ENCODE results near the gene HPX.

The HPX gene

DNA sequence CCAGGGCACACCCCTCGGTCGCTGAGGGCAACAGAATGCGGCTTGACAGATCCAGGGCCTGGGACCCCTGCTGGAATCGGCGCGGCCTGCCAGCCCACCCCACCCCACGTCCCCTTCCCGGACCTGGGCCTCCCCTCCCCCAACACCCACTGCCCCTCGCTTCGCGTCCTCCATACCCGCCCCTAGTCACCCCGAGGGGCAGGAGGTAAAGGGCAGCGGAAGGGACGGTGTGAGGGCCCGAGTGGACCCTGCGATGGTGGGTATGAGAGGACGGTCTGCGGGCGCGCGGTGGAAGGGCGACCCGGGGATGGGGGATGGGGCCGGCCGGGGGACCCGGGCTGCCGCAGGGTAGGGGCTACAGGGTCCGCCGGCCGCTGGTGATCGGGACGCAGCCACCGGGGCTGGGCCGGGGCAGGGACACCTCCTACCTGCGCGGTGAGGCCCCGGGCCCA lies 22.2 kb downstream of the HPX start:
- in situ Hi-C loops (cut with HindIII; ENCODE audit: low sequenced_read_pairs), result no loop called here

GRCh38 chr11:6417907-6418556 lies 22.8 kb downstream of the HPX start:
- in situ Hi-C loops (cut with HindIII; ENCODE audit: low sequenced_read_pairs), result no loop called here

DNA sequence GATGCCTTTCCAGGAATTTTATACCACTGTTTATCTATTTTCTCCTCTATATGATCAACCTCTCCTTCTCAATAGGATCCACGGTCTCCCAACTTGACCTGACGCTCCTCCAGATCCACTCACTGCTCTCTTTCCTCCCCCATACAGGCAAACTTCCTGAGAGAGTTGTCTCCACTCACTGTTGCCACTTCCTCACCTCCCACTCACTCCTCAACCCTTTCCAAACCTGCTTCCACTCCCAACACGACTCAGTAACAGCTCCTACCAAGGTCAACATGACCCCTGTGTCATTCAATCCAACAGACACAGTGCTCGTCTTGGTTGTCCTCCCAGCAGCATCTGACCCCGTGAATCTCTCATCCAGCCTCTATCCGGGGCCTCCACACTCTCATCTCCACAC lies 25.0 kb downstream of the HPX start:
- in situ Hi-C loops (cut with HindIII; ENCODE audit: low sequenced_read_pairs), result no loop called here

- in situ Hi-C loops (cut with HindIII; ENCODE audit: low sequenced_read_pairs), result no loop called here
Measured at GRCh38 chr11:6414874-6415328, 25.9 kb downstream of the HPX start.

- in situ Hi-C loops (cut with HindIII; ENCODE audit: low sequenced_read_pairs), result no loop called here
Measured at GRCh38 chr11:6413791-6414201, 27.0 kb downstream of the HPX start.

DNA sequence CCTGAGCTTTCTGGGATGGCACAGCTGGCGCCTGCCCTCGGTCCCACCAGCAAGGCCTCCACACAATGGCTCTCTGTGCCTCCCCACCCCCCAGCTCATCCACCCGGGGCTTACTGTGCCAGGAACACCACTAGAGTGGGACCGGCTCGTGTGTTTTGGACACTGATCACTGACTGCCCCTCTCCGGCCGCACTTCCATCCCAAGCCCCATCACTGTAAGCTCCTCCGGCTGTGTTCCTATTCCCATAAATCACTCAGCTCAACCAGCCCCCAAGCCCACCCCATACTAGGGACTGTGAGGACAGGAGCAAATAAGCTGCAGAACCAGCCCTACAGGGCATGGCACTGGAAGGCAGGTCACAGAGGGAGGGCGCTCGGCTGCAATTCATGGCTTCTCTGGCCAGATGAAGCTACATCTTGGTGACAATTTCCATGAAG lies 29.2 kb downstream of the HPX start:
- in situ Hi-C loops (cut with HindIII; ENCODE audit: low sequenced_read_pairs), result no loop called here

DNA sequence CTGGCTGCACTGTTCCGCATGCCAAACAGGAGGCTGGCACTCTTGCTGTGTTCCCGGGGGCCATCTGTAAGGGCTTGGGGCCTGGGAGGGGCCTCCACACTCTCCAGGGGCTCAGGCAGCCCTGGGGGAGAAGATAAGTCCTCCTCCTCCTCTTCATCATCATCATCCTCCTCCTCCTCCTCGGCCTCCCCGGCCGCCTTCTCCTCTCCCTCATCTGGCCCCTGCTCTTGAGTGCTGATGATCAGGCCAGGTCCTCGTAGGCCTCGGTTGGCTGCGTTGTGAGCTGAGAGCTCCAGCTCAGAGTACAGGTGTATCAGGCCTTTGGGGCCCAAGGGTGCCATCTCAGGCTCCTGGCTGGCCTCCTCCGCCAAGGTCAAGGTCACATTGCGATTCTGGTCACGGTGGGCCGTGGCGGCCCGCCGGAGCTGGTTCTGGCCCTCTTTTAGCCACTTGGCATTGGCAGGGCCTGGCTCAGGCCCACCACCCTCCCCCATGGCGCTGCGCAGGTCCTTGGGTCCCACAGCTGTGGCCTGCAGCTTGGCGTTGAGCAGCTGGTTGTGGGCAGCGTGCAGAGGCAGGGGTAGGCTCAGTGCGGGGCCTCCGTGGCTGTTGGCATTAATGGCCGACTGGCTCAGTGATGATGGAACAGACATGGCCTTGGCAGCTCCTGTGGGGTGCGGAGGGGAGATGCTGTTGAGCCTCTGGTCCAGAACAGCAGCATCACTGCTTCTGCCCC lies 29.9 kb downstream of the HPX start:
- in situ Hi-C loops (cut with HindIII; ENCODE audit: low sequenced_read_pairs), result no loop called here

GRCh38 chr11:6406370-6406769 lies 34.4 kb downstream of the HPX start:
- in situ Hi-C loops (cut with HindIII; ENCODE audit: low sequenced_read_pairs), result loop anchor here (10.0 kb wide), 1 partner anchor 208 kb away; the partner anchor contains the start of genes TAF10 and TPP1

- in situ Hi-C loops (cut with HindIII; ENCODE audit: low sequenced_read_pairs), result loop anchor here (10.0 kb wide), 1 partner anchor 209 kb away; the partner anchor contains the start of genes TAF10 and TPP1
Measured at GRCh38 chr11:6405846-6406245, 34.9 kb downstream of the HPX start.

GRCh38 chr11:6405052-6405667 lies 35.6 kb downstream of the HPX start:
- in situ Hi-C loops (cut with HindIII; ENCODE audit: low sequenced_read_pairs), result loop anchor here (10.0 kb wide), 1 partner anchor 210 kb away; the partner anchor contains the start of genes TAF10 and TPP1

- in situ Hi-C loops (cut with HindIII; ENCODE audit: low sequenced_read_pairs), result loop anchor here (10.0 kb wide), 1 partner anchor 210 kb away; the partner anchor contains the start of genes TAF10 and TPP1
Measured at GRCh38 chr11:6404342-6405051, 36.3 kb downstream of the HPX start.

DNA sequence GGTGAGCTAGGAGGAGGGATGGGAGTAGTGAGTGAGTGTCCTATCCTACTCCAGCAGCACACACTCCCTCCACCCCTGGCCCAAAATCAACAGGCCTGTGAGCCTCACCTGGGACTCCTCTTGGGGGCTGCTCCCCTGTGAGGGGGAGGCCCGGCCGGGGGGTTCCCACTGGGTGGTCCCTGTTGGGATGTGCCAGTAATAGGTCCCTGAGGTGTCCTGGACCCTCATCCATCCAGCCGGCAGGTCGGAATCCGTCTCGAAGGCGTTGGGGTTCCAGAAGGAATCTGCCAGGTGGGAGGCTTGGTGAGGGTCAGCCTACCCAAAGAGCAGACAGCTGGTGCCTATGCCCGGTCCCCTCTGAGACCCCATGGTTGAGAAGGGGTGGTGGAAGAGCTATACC lies 37.2 kb downstream of the HPX start:
- in situ Hi-C loops (cut with HindIII; ENCODE audit: low sequenced_read_pairs), result loop anchor here (10.0 kb wide), 1 partner anchor 211 kb away; the partner anchor contains the start of genes TAF10 and TPP1

GRCh38 chr11:6402561-6402981 lies 38.2 kb downstream of the HPX start:
- in situ Hi-C loops (cut with HindIII; ENCODE audit: low sequenced_read_pairs), result loop anchor here (10.0 kb wide), 1 partner anchor 212 kb away; the partner anchor contains the start of genes TAF10 and TPP1

DNA sequence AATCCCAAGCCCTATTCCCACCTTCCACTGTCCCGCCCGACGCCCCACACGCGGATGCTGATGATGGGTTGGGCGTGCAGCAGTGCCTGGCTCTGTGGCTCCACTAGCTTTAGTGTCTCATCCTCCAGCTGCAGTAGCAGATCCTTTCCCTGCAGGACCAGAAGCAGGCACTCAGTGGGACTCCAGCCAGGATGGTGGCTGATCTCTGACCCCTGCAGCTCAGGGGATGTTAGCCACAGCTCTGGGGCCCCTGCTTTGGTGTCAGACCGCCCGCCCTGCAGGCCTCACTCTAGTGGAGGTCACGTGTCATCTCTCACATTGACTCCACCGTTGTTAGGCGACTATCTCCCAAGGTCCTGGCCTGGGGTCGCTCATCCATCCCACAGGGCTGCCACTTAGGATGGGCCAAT lies 38.7 kb downstream of the HPX start:
- in situ Hi-C loops (cut with HindIII; ENCODE audit: low sequenced_read_pairs), result loop anchor here (10.0 kb wide), 1 partner anchor 213 kb away; the partner anchor contains the start of genes TAF10 and TPP1

- in situ Hi-C loops (cut with HindIII; ENCODE audit: low sequenced_read_pairs), result loop anchor here (10.0 kb wide), 1 partner anchor 213 kb away; the partner anchor contains the start of genes TAF10 and TPP1
Measured at GRCh38 chr11:6401464-6401863, 39.3 kb downstream of the HPX start.

GRCh38 chr11:6400431-6401345 lies 40.1 kb downstream of the HPX start:
- in situ Hi-C loops (cut with HindIII; ENCODE audit: low sequenced_read_pairs), result loop anchor here (10.0 kb wide), 1 partner anchor 214 kb away; the partner anchor contains the start of genes TAF10 and TPP1

DNA sequence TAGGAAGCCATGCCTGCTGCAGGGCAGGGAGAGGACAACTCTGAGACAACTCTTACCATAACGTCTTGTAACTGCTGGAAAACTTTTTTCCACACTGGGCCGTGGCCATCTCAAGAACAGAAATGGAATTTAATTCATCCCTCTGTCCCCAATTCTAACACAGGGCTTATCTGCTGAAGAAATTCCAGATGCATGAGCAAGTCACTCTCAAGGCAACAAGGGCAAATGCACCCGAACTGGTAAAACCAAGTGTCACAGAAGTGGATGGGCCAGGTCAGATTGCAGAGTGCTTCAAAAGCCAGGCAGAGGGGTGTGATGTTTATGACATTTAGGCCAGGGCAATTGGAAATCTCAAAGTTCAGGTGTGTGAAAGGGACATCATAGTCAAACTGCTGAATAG lies 43.2 kb downstream of the HPX start:
- in situ Hi-C loops (cut with HindIII; ENCODE audit: low sequenced_read_pairs), result no loop called here

- in situ Hi-C loops (cut with HindIII; ENCODE audit: low sequenced_read_pairs), result no loop called here
Measured at GRCh38 chr11:6397156-6397555, 43.6 kb downstream of the HPX start.

- in situ Hi-C loops (cut with HindIII; ENCODE audit: low sequenced_read_pairs), result no loop called here
Measured at GRCh38 chr11:6395470-6396060, 45.2 kb downstream of the HPX start.

Measured in DLD1 (cell line).